Measurements from ENCODE around the gene SV2B.

DNA sequence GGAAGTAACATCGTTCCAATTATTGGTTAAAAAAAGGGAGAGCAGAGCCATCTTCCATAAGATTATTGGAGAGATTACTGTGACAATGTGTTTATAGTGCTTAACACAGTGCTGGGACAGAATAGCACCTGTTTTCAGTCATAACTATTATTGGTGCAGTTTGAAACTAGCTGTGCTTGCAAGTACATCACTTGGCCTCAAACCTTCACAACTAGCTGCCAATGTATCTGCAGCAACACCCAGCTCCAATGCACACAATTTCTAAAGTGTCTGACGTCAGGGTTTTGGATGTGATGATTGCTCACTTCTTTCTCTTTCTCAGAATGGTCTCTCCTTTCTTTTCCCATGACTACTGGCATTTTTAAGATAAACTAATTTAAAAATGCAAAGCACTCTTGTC is 246.2 kb downstream of the SV2B start:
- TF ChIP-seq, protein P1, sequence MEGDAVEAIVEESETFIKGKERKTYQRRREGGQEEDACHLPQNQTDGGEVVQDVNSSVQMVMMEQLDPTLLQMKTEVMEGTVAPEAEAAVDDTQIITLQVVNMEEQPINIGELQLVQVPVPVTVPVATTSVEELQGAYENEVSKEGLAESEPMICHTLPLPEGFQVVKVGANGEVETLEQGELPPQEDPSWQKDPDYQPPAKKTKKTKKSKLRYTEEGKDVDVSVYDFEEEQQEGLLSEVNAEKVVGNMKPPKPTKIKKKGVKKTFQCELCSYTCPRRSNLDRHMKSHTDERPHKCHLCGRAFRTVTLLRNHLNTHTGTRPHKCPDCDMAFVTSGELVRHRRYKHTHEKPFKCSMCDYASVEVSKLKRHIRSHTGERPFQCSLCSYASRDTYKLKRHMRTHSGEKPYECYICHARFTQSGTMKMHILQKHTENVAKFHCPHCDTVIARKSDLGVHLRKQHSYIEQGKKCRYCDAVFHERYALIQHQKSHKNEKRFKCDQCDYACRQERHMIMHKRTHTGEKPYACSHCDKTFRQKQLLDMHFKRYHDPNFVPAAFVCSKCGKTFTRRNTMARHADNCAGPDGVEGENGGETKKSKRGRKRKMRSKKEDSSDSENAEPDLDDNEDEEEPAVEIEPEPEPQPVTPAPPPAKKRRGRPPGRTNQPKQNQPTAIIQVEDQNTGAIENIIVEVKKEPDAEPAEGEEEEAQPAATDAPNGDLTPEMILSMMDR (IDR thresholded peaks at IDR 0.05), result no peak
- no peak for TF ChIP-seq POLR2AphosphoS5 (IDR thresholded peaks at IDR 0.05)
- TF ChIP-seq POLR2A (IDR thresholded peaks at IDR 0.05), result no peak
- TF ChIP-seq EP300 (IDR thresholded peaks at IDR 0.05), result no peak
